ENCODE measurements around the gene XIAP.
"Not testable (repeated sequence)": the region's sequence is repeated elsewhere in the genome, so short reads cannot be mapped to it uniquely, and the experiment has no call there.

Gene XIAP

DNA sequence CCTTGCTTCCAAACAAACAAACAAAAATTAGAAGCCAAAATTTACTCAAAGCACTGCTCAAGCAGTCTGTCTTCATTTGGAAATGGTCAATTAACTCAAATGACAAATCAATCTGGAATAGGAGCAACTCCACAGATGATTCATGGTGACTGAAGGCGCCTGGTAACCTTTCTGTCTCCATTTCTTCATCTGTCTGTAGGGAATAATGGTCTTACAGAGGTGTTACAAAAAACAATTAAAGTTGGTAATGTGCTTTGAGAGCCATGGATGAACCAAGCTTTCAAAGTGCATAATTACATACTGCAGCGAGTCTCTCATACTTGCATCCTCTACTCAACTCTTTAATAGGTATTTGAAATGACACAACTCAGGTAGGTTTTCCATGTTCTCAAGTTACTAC, 63.4 kb downstream of the XIAP start:
- DNase-seq (ENCODE audit: low read depth) = no peak
- H3K4me3 ChIP-seq (ENCODE audit: low read depth, low read length) = no peak overlapping the region
- TF ChIP-seq, protein P1, sequence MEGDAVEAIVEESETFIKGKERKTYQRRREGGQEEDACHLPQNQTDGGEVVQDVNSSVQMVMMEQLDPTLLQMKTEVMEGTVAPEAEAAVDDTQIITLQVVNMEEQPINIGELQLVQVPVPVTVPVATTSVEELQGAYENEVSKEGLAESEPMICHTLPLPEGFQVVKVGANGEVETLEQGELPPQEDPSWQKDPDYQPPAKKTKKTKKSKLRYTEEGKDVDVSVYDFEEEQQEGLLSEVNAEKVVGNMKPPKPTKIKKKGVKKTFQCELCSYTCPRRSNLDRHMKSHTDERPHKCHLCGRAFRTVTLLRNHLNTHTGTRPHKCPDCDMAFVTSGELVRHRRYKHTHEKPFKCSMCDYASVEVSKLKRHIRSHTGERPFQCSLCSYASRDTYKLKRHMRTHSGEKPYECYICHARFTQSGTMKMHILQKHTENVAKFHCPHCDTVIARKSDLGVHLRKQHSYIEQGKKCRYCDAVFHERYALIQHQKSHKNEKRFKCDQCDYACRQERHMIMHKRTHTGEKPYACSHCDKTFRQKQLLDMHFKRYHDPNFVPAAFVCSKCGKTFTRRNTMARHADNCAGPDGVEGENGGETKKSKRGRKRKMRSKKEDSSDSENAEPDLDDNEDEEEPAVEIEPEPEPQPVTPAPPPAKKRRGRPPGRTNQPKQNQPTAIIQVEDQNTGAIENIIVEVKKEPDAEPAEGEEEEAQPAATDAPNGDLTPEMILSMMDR (IDR thresholded peaks at IDR 0.05; ENCODE audit: insufficient read depth, low read depth, low read length, missing control alignments) = no peak

DNA sequence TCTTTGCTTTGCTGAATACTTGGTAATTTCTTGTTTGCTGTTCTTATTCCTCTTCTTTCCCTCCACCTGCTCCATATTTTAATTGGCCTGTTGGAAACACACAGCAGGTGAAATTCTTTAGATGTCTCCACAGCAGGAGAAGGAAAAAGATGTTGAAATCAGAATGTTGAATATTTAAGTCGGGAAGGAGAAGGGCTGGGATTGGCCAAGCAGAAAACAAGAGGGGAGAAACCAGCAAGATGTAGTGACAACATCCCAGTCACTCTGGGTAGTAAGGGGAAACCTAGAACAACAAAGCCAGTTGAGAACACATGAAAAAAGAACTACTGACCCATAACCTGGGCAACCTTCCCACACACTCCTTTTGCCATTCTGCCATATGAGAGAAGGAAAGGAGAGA, 64.3 kb downstream of the XIAP start:
- TF ChIP-seq, protein P1 (IDR thresholded peaks at IDR 0.05; ENCODE audit: insufficient read depth, low read depth, low read length, missing control alignments) = no peak
- no peak overlapping the region for H3K4me3 ChIP-seq (ENCODE audit: low read depth, low read length)
- no peak for DNase-seq (ENCODE audit: low read depth)

DNA sequence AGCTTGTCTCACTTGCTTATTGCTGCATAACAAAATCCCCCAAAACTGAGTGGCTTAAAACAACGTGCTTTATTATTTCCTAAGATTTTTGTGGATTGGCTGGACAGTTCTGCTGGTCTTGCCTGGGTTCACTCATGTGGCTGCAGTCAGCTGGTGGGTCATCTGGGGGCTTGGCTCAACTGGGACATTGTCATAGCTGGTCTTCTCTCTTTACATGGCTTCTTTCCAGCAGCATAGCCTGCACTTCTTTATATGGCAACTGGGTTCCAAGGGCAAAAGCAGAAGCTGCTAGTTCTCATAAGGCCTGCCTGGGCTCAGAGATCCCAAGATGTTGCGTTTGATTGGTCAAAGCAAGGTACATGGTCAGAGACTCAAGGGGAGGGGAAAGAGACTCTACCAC, 68.0 kb downstream of the XIAP start:
- no peak for DNase-seq (ENCODE audit: low read depth)
- H3K4me3 ChIP-seq (ENCODE audit: low read depth, low read length) = no peak overlapping the region
- TF ChIP-seq, protein P1 (IDR thresholded peaks at IDR 0.05; ENCODE audit: insufficient read depth, low read depth, low read length, missing control alignments) = no peak

DNA sequence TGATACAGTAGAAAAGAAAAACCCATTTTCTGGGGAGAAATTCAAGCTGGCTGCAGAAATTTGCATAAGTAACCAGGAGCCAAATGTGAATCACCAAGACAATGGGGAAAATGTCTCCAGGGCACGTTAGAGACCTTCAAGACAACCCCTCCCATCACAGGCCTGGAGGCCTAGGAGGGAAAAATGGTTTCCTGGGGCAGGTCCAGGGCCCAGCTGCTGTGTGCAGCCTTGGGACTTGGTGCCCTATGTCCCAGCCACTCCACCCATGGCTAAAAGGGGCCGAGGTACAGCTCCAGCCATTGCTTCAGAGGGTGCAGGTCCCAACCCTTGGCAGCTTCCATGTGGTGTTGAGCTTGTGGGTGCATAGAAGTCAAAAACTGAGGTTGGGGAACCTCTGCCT, 72.2 kb downstream of the XIAP start:
- H3K4me3 ChIP-seq (ENCODE audit: low read depth, low read length) = not testable (repeated sequence)

DNA sequence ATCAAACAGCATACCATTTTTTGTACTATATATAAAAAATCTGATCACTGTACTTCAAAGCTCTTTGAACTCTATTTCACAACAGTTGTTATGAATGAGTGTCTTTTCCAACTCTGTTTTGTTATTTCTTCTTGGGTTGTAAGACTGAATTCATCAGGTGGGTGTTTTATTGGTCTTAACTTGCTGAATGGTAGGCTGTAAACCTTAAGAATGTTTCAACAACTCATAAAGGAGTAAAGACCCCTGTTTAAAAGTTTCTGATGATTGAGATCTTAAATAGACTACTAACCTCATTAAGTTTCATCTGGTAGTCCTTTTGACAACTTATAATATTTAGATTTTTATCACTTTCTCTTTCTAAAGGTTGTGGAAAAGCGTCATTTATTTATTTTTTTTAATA, 83.2 kb downstream of the XIAP start:
- DNase-seq (ENCODE audit: low read depth) = no peak
- no peak overlapping the region for H3K4me3 ChIP-seq (ENCODE audit: low read depth, low read length)
- TF ChIP-seq, protein P1 (IDR thresholded peaks at IDR 0.05; ENCODE audit: insufficient read depth, low read depth, low read length, missing control alignments) = no peak

More for the DNA sequence above, 72.2 kb downstream of the XIAP start:
- not testable (repeated sequence) for DNase-seq (ENCODE audit: low read depth)

DNA sequence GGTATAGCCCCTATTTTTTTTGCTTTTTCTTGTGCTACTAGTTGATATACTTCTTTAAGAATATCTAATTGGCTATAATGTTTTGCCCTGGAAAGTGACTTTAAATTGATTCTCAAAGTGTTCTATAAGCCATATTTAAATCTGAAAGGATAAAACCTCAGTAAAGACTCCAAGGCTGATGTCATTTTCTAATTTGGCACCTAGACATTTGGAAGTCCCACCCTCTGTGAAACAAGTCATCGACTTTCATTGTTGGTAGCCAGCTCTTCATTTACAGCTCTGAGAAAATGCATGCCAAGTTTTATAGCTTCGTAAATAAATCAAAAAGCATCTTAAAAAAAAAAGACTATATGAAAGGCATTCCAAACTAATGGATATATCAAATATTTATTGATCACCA, 83.6 kb downstream of the XIAP start:
- no peak for DNase-seq (ENCODE audit: low read depth)
- TF ChIP-seq, protein P1 (IDR thresholded peaks at IDR 0.05; ENCODE audit: insufficient read depth, low read depth, low read length, missing control alignments) = no peak
- H3K4me3 ChIP-seq (ENCODE audit: low read depth, low read length) = no peak overlapping the region

DNA sequence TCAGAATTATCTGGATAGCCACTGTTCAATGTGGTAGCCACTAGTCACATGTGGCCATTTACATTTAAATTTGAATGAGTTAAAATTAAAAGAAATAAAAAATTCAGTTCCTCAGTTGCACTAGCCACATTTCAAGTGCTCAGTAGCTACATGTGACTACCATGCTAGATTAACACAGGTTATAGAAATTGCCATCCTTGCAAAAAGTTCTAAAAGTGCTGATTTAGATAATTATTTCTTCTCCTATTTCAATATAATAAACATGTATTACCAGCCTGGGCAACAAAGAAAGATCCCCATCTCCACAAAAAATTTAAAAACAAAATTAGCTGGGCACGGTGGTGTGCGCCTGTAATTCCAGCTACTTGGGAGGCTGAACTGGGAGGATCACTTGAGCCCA, 90.0 kb downstream of the XIAP start:
- no peak overlapping the region for H3K4me3 ChIP-seq (ENCODE audit: low read depth, low read length)
- TF ChIP-seq, protein P1 (IDR thresholded peaks at IDR 0.05; ENCODE audit: insufficient read depth, low read depth, low read length, missing control alignments) = no peak
- no peak for DNase-seq (ENCODE audit: low read depth)
